Measurements from ENCODE around the gene GPR85. TPM values are rescaled to one million over a fixed set of nuclear protein-coding genes. Genes with fewer than 3 reads are reported as not detected.

The GPR85 gene
- total and polyA plus RNA-seq, 4 experiments from 2014 or later, result not detected

GRCh38 chr7:113083816-113084495 is 2.7 kb downstream of the GPR85 start:
- no peak for DNase-seq
- H3K4me1 Mint-ChIP-seq, result peaks cover 3 to 9% (median 6%) of the 10 kb centered on the region in 4 donors
- Histone ChIP-seq H3K27ac (ENCODE audit: low read depth, low read length) (no peak overlapping the region), H3K36me3 (ENCODE audit: insufficient read depth, low read length) (no peaks in the 10 kb centered on the region), H3K27me3 (ENCODE audit: insufficient read depth, low read length) (peaks cover 7% of the 10 kb centered on the region), H3K9me3 (ENCODE audit: control insufficient read depth in 1 of 2, low read length in 2 of 2) (no peaks in the 10 kb centered on the region), H3K4me1 (ENCODE audit: insufficient read depth, low read length) (peaks cover 7% of the 10 kb centered on the region), H3K4me3 (ENCODE audit: low read length in 2 of 2) (no peak overlapping the region)
- CTCF ChIA-PET (ENCODE audit: partially characterized antibody), result no interaction called here
- intact Hi-C loops (cut with micrococcal nuclease), result no loop called here
- no peaks in the 10 kb centered on the region for H3K36me3 Mint-ChIP-seq
- H3K9me3 Mint-ChIP-seq, result no peaks in the 10 kb centered on the region
- peaks cover 40 to 45% of the 10 kb centered on the region in 2 donors for H3K27me3 Mint-ChIP-seq
- no peak overlapping the region for H3K27ac Mint-ChIP-seq
- POLR2A ChIA-PET (ENCODE audit: partially characterized antibody), result no interaction called here
- peak overlapping the region in 1 of 8 donors; percentile 7 for H3K4me3 Mint-ChIP-seq

DNA sequence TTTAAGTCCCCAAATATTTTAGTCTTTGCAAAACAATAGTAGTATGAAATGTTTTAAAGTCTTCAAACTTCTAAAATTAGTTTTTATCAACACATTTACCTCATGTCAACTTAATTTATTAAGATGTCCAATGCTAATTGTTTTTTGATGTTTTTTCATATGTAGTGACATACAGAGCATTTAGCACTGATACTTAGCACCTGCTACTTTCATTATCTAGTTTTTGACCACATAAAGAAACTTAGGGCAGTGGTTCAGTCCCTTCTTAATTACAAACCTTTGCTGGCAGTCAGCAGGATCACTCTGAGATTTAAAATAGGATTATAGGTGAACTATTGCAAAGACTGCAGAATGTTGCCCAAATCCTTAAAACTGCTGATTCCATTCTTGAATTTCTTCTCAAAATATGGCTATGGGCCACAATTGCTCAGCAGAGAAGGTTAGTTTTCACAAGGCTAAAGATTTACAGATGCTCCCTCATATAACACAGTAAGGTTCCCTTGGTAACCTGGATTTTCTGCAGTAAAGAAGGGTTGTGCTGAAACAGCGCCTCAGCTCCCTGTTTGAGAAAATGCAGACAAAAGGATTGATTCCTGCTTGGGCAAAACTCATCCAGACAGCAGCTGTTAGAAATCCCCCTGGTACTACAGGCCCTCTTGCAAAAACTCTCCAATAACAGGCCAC is 3.4 kb downstream of the GPR85 start:
- Mint-ChIP-seq H3K36me3 (no peaks in the 10 kb centered on the region), H3K4me1 (peaks cover 3 to 9% (median 6%) of the 10 kb centered on the region in 4 donors), H3K4me3 (no peak overlapping the region), H3K27ac (no peak overlapping the region), H3K27me3 (peaks cover 38 to 41% of the 10 kb centered on the region in 2 donors), H3K9me3 (no peaks in the 10 kb centered on the region)
- no peak for DNase-seq
- H3K4me3 ChIP-seq (ENCODE audit: low read length in 2 of 2), result no peak overlapping the region
- no peak overlapping the region for H3K27ac ChIP-seq (ENCODE audit: low read depth, low read length)
- intact Hi-C loops (cut with micrococcal nuclease), result no loop called here
- H3K4me1 ChIP-seq (ENCODE audit: insufficient read depth, low read length), result peaks cover 7% of the 10 kb centered on the region
- CTCF ChIA-PET (ENCODE audit: partially characterized antibody), result no interaction called here
- no peaks in the 10 kb centered on the region for H3K36me3 ChIP-seq (ENCODE audit: insufficient read depth, low read length)
- no peaks in the 10 kb centered on the region for H3K9me3 ChIP-seq (ENCODE audit: control insufficient read depth in 1 of 2, low read length in 2 of 2)
- POLR2A ChIA-PET (ENCODE audit: partially characterized antibody), result no interaction called here
- peaks cover 7% of the 10 kb centered on the region for H3K27me3 ChIP-seq (ENCODE audit: insufficient read depth, low read length)

DNA sequence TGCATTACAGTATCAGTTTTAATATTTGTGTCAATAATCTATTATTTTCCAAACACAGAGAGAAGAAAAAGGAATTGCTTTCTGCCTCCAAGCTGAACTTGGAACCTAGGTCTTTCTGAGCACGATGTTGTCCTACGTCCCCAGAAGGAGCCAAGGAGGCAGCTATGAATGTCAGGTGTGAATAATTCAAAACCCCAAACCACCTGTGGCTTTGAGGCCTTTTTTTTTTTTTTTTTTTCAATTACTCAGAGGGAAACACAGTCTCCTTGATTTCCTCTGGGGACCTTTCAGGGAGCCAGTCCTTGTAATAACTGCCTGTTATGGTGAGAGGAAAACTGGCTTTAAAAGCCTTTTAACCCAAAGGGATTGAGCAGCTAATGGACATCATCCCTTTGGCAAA is 8.3 kb downstream of the GPR85 start:
- peaks cover 2 to 13% of the 10 kb centered on the region in 2 donors for H3K27me3 Mint-ChIP-seq
- ChIA-PET CTCF (ENCODE audit: partially characterized antibody) (no interaction called here), POLR2A (ENCODE audit: partially characterized antibody) (no interaction called here)
- H3K4me3 Mint-ChIP-seq, result no peak overlapping the region
- intact Hi-C loops (cut with micrococcal nuclease), result no loop called here
- Histone ChIP-seq H3K27me3 (ENCODE audit: insufficient read depth, low read length) (no peaks in the 10 kb centered on the region), H3K9me3 (ENCODE audit: control insufficient read depth in 1 of 2, low read length in 2 of 2) (no peaks in the 10 kb centered on the region), H3K4me3 (ENCODE audit: low read length in 2 of 2) (no peak overlapping the region), H3K36me3 (ENCODE audit: insufficient read depth, low read length) (no peaks in the 10 kb centered on the region), H3K4me1 (ENCODE audit: insufficient read depth, low read length) (no peaks in the 10 kb centered on the region), H3K27ac (ENCODE audit: low read depth, low read length) (no peak overlapping the region)
- no peaks in the 10 kb centered on the region for H3K9me3 Mint-ChIP-seq
- no peaks in the 10 kb centered on the region for H3K4me1 Mint-ChIP-seq
- H3K36me3 Mint-ChIP-seq, result no peaks in the 10 kb centered on the region
- no peak for DNase-seq
- H3K27ac Mint-ChIP-seq, result no peak overlapping the region

DNA sequence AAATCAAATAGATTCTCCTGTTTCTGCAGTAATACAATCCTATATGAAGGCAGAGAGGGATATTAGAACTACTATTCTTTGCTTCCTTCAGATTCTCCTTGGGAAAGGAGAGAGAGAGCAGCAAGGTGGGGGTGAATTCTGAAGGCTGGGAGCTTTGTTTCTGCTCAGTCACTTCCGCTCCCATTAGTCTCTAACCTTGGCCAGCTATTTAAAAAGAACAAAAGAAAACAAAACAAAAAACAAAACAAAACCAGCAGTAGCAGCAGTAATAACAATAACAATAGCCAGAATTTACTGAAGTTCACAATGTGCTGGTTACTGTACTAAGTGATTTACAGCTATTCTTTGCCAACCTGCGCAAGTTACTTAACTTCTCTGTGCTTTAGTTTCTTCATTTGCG is 9.9 kb downstream of the GPR85 start:
- CTCF ChIA-PET (ENCODE audit: partially characterized antibody), result interaction anchor here (1.2 kb wide), 1 partner anchor 10 kb away, joined by 4 read pairs; the partner anchor contains the start of gene GPR85
- no peak overlapping the region for H3K4me3 ChIP-seq (ENCODE audit: low read length in 2 of 2)
- H3K4me3 Mint-ChIP-seq, result no peak overlapping the region
- no peaks in the 10 kb centered on the region for H3K4me1 Mint-ChIP-seq
- no peaks in the 10 kb centered on the region for H3K27me3 ChIP-seq (ENCODE audit: insufficient read depth, low read length)
- H3K9me3 ChIP-seq (ENCODE audit: control insufficient read depth in 1 of 2, low read length in 2 of 2), result no peaks in the 10 kb centered on the region
- POLR2A ChIA-PET (ENCODE audit: partially characterized antibody), result no interaction called here
- H3K9me3 Mint-ChIP-seq, result no peaks in the 10 kb centered on the region
- no peaks in the 10 kb centered on the region for H3K4me1 ChIP-seq (ENCODE audit: insufficient read depth, low read length)
- no peaks in the 10 kb centered on the region for H3K36me3 ChIP-seq (ENCODE audit: insufficient read depth, low read length)
- peaks cover 0 to 11% of the 10 kb centered on the region in 2 donors for H3K27me3 Mint-ChIP-seq
- H3K36me3 Mint-ChIP-seq, result no peaks in the 10 kb centered on the region
- no peak overlapping the region for H3K27ac ChIP-seq (ENCODE audit: low read depth, low read length)
- intact Hi-C loops (cut with micrococcal nuclease), result no loop called here
- no peak overlapping the region for H3K27ac Mint-ChIP-seq
- DNase-seq, result no peak

- H3K9me3 ChIP-seq (ENCODE audit: control insufficient read depth in 1 of 2, low read length in 2 of 2), result no peaks in the 10 kb centered on the region
- Mint-ChIP-seq H3K27ac (no peak overlapping the region), H3K9me3 (no peaks in the 10 kb centered on the region), H3K36me3 (no peaks in the 10 kb centered on the region), H3K27me3 (peaks cover 0 to 11% of the 10 kb centered on the region in 2 donors), H3K4me1 (no peaks in the 10 kb centered on the region), H3K4me3 (no peak overlapping the region)
- H3K4me1 ChIP-seq (ENCODE audit: insufficient read depth, low read length), result no peaks in the 10 kb centered on the region
- DNase-seq, result no peak
- intact Hi-C loops (cut with micrococcal nuclease), result no loop called here
- H3K27me3 ChIP-seq (ENCODE audit: insufficient read depth, low read length), result no peaks in the 10 kb centered on the region
- H3K27ac ChIP-seq (ENCODE audit: low read depth, low read length), result no peak overlapping the region
- ChIA-PET POLR2A (ENCODE audit: partially characterized antibody) (no interaction called here), CTCF (ENCODE audit: partially characterized antibody) (no interaction called here)
- no peak overlapping the region for H3K4me3 ChIP-seq (ENCODE audit: low read length in 2 of 2)
- no peaks in the 10 kb centered on the region for H3K36me3 ChIP-seq (ENCODE audit: insufficient read depth, low read length)
These were observed 15.2 kb downstream of the GPR85 start for GRCh38 chr7:113071465-113071864.

GRCh38 chr7:113062499-113062898 is 24.1 kb downstream of the GPR85 start:
- Histone ChIP-seq H3K4me1 (ENCODE audit: insufficient read depth, low read length) (no peaks in the 10 kb centered on the region), H3K27me3 (ENCODE audit: insufficient read depth, low read length) (no peaks in the 10 kb centered on the region), H3K9me3 (ENCODE audit: control insufficient read depth in 1 of 2, low read length in 2 of 2) (no peaks in the 10 kb centered on the region), H3K27ac (ENCODE audit: low read depth, low read length) (no peak overlapping the region), H3K4me3 (ENCODE audit: low read length in 2 of 2) (no peak overlapping the region), H3K36me3 (ENCODE audit: insufficient read depth, low read length) (no peaks in the 10 kb centered on the region)
- H3K4me1 Mint-ChIP-seq, result no peaks in the 10 kb centered on the region
- no peak for DNase-seq
- H3K27ac Mint-ChIP-seq, result no peak overlapping the region
- no peaks in the 10 kb centered on the region for H3K36me3 Mint-ChIP-seq
- ChIA-PET POLR2A (ENCODE audit: partially characterized antibody) (no interaction called here), CTCF (ENCODE audit: partially characterized antibody) (no interaction called here)
- H3K27me3 Mint-ChIP-seq, result peaks cover 3 to 11% of the 10 kb centered on the region in 2 donors
- H3K9me3 Mint-ChIP-seq, result peaks cover 0 to 2% (median 0%) of the 10 kb centered on the region in 8 donors
- no peak overlapping the region for H3K4me3 Mint-ChIP-seq
- intact Hi-C loops (cut with micrococcal nuclease), result no loop called here

- DNase-seq, result no peak
- Histone ChIP-seq H3K36me3 (ENCODE audit: insufficient read depth, low read length) (no peaks in the 10 kb centered on the region), H3K27ac (ENCODE audit: low read depth, low read length) (no peak overlapping the region), H3K9me3 (ENCODE audit: control insufficient read depth in 1 of 2, low read length in 2 of 2) (no peaks in the 10 kb centered on the region), H3K27me3 (ENCODE audit: insufficient read depth, low read length) (no peaks in the 10 kb centered on the region), H3K4me3 (ENCODE audit: low read length in 2 of 2) (no peak overlapping the region), H3K4me1 (ENCODE audit: insufficient read depth, low read length) (no peaks in the 10 kb centered on the region)
- Mint-ChIP-seq H3K4me1 (no peaks in the 10 kb centered on the region), H3K27me3 (peaks cover 13 to 14% of the 10 kb centered on the region in 2 donors), H3K9me3 (peaks cover 0 to 2% (median 0%) of the 10 kb centered on the region in 8 donors), H3K4me3 (no peak overlapping the region), H3K27ac (no peak overlapping the region), H3K36me3 (no peaks in the 10 kb centered on the region)
- ChIA-PET POLR2A (ENCODE audit: partially characterized antibody) (interaction anchor here (0.6 kb wide), 1 partner anchor 1383 kb away, joined by 3 read pairs; no protein-coding TSS in a partner anchor), CTCF (ENCODE audit: partially characterized antibody) (no interaction called here)
- intact Hi-C loops (cut with micrococcal nuclease), result no loop called here
These were observed 26.5 kb downstream of the GPR85 start for GRCh38 chr7:113060100-113060499.

All from CD4-positive, alpha-beta memory T cell (primary cell).